CD4-positive, alpha-beta T cell treated with Interleukin-12 subunit alpha and Interleukin-12 subunit beta, for 1 hour (primary cell): ENCODE results near the gene DNPEP.

Source experiments
- DNase-seq: peaks from one replicate; pipeline ENCODE4 v3.0.0-alpha.2; 2020

Gene DNPEP

DNA sequence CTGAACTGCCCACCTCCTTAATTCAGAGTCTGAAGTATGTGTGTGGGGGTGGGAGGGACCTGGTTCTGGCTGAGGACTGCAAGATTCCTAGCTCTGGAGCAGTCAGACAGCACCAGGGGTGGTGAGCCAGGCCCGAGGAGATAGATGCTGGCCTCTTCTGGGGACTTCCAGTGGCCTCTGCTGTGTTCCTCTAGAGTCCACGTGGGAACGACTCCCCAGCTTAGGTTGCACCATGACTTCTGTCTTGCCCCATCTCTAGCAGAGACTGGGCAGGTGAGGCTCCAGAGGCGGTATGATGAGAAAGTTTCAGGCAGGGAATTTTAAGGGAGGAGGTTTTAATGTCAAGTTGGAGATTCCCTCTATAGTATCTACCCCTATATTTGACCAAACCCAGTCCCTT is 33.1 kb downstream of the DNPEP start:
- no peak for DNase-seq

DNA sequence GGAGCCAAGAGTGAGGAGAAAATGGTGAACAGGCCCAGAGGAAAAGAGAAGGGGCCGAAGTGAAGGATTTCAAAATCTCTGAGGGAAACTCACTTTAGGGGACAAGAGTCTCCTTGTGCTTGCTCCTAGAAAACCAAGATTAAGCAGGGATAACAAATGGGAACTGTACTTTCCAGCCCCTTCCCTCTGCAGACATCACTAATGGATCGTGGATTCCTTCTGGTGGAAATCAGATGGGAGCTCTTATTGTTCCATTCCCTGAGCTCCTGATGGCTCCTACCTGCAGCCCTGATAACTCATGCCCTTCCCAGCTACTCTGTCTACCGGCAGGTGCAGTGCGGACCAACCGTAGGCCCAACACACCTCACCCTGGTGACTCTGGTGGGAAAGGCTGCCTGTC is 34.6 kb downstream of the DNPEP start:
- no peak for DNase-seq

DNA sequence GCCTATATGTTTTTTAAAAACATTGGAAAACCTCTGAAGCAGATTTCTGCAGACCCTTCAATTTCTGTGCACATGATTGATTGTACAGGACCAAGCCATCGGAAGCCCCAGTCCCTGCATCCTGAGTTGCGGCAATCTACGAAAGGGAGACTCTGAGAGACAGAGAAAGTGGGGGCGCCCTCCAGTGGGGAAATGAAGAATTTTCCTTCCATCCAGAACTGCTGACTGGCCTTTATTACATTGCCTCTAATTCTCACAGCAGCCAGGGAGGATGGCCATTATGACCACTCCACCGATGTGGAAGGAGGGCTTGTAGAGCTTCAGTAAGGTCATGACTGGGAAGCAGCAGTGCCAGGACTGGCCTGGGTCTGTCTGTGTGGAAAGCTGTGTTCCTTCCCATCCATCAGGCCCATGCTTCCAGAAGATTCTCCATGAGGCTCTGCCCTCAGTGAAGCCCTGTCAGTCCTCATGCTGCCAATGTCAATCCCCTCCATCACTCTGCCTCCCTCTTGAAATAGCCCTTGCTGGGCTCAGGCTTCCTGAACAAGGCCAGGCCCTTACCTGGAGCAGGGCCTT is 35.2 kb downstream of the DNPEP start:
- DNase-seq, result peak; percentile 64

DNA sequence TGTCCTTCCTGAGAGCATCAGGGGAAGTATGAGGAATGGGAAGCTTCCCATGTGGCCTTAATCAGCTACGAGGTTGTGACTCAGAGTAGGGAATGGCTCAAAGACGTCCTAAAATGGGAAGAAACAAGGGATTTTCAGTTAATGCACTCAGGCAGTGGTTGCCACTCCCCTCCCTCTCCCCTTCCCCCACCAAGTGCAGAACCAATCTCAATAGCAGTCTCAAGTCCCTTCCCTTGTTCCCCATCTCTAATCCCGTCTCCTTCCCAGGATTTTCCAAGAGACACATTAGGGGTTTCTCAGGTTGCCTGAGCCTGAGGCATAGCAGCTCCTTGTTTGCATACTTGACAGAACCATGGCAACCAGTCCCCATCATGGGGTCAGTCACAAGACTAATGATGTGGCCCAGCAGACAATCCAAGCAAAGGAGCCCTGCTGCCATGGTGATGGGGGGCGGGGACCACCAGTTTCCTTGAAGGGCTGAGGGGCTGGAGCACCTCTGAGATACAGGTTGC is 36.9 kb downstream of the DNPEP start:
- DNase-seq, result no peak

DNA sequence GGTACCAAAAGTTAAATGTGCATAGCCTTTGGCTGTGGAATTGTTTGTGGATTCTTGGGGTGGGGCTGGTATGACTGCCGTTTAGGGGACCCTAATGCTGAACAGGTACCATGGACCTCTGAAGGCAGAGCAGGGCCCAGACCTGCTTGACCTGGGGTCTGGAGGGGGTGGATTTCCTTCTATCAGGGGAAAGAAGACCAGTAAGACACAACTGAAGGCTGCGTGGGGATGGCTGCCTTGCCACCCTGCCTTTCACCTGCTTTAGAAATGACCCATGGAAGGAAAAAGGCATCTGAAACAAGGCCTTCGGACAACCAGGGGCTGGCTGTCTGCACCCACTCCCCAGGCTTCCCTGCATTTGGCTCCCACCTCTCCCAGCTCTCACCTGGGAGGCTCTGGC is 37.5 kb downstream of the DNPEP start:
- DNase-seq, result no peak

DNA sequence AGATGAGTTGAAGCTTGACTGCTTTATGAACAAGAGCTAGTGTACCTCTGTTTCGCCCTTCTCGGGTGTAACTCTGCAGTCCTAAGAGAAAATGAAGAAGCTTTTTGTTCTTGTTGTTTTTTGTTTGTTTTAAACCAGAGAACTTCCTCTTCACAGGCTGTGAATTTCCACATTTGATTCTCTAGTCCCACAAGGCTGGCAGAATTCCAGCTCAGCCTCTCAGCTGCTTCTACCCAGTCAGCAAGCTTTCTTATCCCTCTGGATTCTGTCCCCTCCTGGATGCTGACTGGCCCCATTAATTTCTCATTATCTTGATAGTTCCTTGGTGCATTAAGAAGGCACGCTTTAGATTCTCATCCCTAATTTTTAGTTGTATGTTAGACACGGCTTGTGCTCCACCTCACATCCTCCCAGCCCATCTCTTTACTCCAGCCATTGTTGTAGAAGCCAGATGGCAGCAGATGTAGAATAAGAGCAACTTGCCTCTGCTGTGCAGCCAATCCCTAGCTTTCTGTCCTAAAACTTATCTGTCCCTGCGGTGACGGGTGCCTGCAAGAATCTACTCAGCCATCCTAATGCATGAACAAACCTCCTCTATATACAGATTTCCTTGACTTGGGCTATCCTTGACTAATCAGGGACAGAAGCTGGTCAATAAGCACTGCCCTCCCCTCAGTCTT is 42.8 kb downstream of the DNPEP start:
- DNase-seq, result no peak

DNA sequence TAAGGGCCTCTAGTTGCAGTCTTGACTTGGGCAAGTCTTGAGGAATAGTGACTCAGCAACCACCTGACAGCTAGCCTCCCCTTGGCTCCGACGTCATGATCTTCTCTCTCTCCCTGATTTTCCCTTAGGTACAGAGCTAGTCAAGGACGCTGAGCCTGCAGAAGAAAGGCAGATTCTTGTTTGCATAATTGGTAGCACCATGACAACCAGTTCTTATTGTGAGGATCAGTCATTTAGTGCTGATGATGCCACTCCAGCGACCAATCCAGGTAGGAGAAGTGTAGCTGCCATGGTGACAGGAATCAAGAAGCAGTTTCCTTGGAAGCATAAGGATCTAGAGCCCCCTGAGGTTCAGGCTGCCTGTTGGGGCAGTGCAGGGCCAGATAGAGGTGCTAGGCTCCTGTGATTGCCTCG is 52.3 kb downstream of the DNPEP start:
- no peak for DNase-seq

DNA sequence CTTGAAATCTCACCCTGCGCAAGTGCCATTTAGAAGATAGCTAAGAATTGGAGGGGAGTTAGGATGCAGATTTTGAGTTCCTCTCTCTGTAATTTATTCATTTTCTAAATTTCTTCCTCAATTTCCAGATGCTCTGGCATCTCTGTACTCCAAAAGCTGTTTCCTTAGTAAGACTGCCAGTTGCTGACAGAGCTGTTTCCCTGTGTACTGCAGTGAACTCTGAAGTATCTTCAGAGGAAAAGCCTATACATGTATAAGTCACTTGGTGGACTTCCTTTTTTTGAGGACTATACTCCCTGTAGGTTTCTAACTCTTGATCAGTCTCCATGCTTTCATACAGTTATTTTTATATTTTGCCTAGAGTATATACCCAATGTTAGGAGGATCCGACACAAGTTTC is 53.6 kb downstream of the DNPEP start:
- DNase-seq, result no peak

DNA sequence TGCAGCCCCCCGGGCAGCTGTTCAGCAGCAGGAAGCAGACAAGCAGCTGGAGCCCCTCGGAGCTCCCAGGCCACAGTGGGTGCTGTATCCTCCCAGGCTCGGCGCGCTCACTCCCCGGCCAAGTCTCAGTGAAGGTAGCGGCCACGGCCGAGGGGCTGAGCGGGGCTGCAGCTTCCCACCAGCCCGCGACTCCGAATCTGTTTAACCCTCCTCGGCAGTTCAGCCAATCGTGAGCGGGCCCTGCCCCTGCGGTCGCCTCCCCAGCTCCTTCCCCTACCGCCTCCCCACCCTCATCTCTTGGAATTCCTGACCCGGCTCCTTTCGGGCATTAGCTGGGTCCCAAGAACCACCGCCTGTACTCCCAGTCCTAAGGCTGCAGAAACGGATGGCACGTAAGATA is 55.2 kb downstream of the DNPEP start, which contains the start of gene RESP18:
RESP18 (minus strand) TSS at position 203 of the 400 bp plus-strand sequence.
- no peak for DNase-seq

DNA sequence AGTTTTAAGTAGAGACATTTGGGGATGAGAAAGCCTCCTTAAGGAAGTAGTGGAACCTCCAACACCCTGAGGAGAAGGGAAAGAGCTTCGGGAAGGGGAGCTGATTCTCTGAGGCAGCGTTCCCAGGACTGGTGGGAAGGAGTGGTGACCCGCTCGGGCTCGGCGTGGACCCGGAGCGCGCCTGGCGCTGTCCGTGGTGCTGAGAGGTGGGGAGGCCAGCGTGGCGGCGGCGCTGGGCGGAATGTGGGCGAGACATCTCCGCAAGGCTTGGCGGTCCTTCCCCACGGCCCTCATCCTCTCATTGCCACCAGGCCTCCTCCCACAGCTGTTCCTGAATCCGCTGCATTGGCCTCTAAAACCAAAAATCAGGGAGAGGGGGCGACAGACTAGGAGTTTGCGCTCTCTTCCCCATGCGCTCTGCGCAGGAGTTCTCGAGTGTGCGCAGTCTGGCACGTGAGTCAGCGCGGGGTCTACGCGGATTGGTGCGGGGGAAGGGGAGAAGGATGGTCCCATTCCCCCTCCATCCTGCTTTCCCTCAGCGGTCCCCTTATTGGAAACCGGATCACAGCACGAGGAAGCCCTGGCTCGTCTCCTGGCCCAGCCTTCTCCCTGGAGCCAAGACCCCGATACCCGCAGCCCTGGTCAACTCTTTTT is 56.0 kb downstream of the DNPEP start:
- DNase-seq, result no peak

DNA sequence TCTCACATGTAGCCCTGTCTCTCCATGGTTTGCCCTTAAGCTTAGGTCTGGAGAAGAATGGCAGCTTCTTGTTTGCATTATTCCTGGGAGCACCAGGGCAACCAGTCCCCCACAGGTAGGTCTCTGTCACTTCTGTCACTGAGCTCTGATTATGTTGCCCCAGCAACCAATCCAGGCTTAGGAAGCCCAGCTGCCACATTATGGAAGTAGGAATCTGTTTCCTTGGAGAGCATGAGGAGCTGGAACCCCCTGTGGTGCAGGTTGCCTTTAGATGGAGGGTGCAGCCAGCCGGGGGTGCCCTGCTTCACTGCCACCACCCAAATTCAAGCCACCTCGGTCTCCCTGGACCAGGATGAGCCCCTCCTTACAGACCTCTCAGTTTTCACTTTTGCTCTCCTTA is 60.0 kb downstream of the DNPEP start:
- DNase-seq, result no peak

DNA sequence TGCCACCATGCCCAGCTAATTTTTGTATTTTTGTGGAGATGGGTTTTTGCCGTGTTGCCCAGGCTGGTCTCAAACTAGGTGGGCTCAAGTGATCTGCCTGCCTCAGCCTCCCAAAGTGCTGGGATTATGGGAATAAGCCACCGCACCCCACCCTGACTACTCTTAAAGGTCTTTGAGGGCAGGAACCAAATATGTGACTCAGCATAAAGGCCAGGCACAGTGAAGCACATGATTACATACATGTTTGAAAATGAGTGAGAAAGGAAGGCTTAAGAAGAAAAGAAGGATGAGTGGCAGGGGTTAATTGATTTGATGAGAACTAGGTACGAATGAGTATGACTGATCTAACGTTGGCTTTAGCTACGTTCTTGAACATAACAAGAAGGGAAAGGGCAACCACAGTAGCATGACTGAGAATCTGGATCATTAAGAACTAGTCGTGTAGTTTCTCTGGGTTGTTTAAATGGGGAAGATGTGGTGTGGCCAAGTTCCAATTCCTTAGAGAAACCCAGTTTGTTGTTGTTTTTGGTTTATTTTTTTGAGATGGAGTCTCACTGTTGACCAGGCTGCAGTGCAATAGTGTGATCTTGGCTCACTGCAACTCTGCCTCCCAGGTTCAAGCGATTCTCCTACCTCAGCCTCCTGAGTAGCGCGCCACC is 61.9 kb downstream of the DNPEP start:
- DNase-seq, result no peak

DNA sequence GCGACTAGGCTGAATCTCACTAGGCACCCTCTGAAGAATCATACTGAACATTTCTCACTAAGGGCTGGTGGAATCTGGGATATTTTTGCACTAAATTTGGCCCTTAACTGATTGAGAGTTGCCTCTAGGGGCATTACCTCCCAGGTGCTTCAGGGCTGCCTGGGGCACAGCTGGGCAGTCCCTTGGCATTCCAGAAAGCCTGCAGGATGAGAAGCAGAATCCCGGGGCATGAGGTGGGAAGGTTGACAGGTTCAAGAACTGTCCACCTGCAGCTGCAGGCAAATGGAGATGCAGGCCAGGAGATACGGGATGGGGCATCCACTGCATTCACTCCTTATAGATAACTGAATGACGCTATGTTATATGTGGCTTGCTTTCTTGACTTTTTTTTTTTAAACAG is 62.6 kb downstream of the DNPEP start:
- DNase-seq, result no peak

DNA sequence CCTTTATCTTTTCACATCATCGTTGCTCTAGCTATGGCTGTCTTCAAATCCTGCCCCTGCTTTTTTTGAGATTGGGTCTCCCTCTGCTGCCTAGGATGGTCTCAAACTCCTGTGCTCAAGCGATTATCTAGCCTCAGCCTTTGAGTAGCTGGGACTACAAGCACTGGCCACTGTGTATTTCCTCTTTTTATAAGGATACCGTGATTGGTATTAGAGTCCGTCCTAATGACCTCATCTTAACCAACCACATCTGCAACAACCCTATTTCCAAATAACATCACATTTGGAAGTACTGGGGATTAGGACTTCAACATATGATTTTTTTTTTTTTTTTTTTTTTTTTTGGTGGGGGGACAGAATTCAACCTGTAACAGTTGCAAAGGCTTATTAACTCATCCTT is 64.3 kb downstream of the DNPEP start:
- DNase-seq, result no peak
